AG04450 (cell line): ENCODE data around the gene TP53AIP1. TPM values are rescaled to one million over a fixed set of nuclear protein-coding genes. Genes with fewer than 3 reads are reported as not detected.

ENCODE experiments used
- CTCF ChIA-PET: fragments of 300-600, 350-600 bp; formaldehyde crosslinking; extraction: SDS; loops from one replicate; lab custom pipeline; 2022; ENCODE audit warnings: antibody characterized with exemption, inconsistent platforms; lab: Charles Lee
- POLR2A ChIA-PET: fragments of 350-600 bp; formaldehyde crosslinking; extraction: SDS; loops from one replicate; lab custom pipeline; 2021; ENCODE audit warnings: antibody characterized with exemption, inconsistent platforms; lab: Yijun Ruan, JAX
- DNase-seq: peaks from one replicate; pipeline ENCODE4 v3.0.0-alpha.2; 2011; ENCODE audit warnings: low read depth, low spot score
- H3K27ac ChIP-seq: one replicate; pipeline ENCODE4 v1.5.1; 2012; ENCODE audit warnings: low read depth, low read length, control low read depth
- H3K27me3 ChIP-seq: one replicate; pipeline ENCODE4 v1.6.0; 2012; ENCODE audit warnings: low read length; ENCODE audit not compliant: control insufficient read depth, insufficient read depth
- H3K4me3 ChIP-seq: 2 replicates; pipeline ENCODE4 v1.5.1; 2011; ENCODE audit warnings: mild to moderate bottlenecking, low read depth, low read length, control low read depth
- H3K9me3 ChIP-seq: 2 replicates; pipeline ENCODE4 v1.5.1; 2012; ENCODE audit warnings: low read length; ENCODE audit not compliant: control insufficient read depth, insufficient read depth
- CTCF ChIP-seq: IDR thresholded peaks from 2 replicates; pipeline ENCODE4 v1.5.1; 2011; ENCODE audit warnings: low read depth, low read length, control low read depth, inconsistent platforms
- polyA plus RNA-seq: library from polyadenylated mRNA; depleted of rRNA; stranded (reverse); fragments of >200 nt; gene quantifications from 2 replicates; pipeline ENCODE4 v1.2.3, GENCODE V29; 2011

The TP53AIP1 gene
- polyA plus RNA-seq, 1 experiment = not detected

- peaks cover 2% of the 10 kb centered on the region for H3K27me3 ChIP-seq
- H3K9me3 ChIP-seq = no peaks in the 10 kb centered on the region
- POLR2A ChIA-PET = no interaction called here
- DNase-seq = no peak
- H3K27ac ChIP-seq = no peak overlapping the region
- no peak overlapping the region for H3K4me3 ChIP-seq
- CTCF ChIA-PET = interaction anchor here (0.9 to 7.6 kb wide), 4 partner anchors 7 to 63 kb away, joined by 3 to 59 read pairs (median 8); no protein-coding TSS in a partner anchor
- TF ChIP-seq CTCF = peak; percentile 30; the same call in 1 of the 2 replicates
These were observed 5.9 kb upstream of the TP53AIP1 start for GRCh38 chr11:128948583-128948982.

GRCh38 chr11:128947773-128948172 lies 5.1 kb upstream of the TP53AIP1 start:
- H3K4me3 ChIP-seq = no peak overlapping the region
- H3K9me3 ChIP-seq = peaks cover 3% of the 10 kb centered on the region; the same call in 1 of the 2 replicates
- TF ChIP-seq CTCF = no peak
- DNase-seq = no peak
- ChIA-PET CTCF (interaction anchor here (1.7 to 7.6 kb wide), 3 partner anchors 8 to 63 kb away, joined by 3 to 59 read pairs (median 12); no protein-coding TSS in a partner anchor), POLR2A (no interaction called here)
- H3K27ac ChIP-seq = no peak overlapping the region
- H3K27me3 ChIP-seq = peaks cover 5% of the 10 kb centered on the region

- Histone ChIP-seq H3K4me3 (no peak overlapping the region), H3K27ac (no peak overlapping the region), H3K27me3 (peaks cover 10% of the 10 kb centered on the region), H3K9me3 (peaks cover 4% of the 10 kb centered on the region; the same call in 1 of the 2 replicates)
- no peak for DNase-seq
- TF ChIP-seq CTCF = no peak
- ChIA-PET POLR2A (no interaction called here), CTCF (interaction anchor here (2.5 to 7.6 kb wide), 2 partner anchors 9 to 61 kb away, joined by 12 to 59 read pairs; no protein-coding TSS in a partner anchor)
These were observed 4.0 kb upstream of the TP53AIP1 start for GRCh38 chr11:128946648-128947047.

- POLR2A ChIA-PET = no interaction called here
- CTCF ChIA-PET = interaction anchor here (1.6 to 7.6 kb wide), 3 partner anchors 13 to 58 kb away, joined by 5 to 59 read pairs (median 6); no protein-coding TSS in a partner anchor
- no peak overlapping the region for H3K27ac ChIP-seq
- no peak for TF ChIP-seq CTCF
- peaks cover 4% of the 10 kb centered on the region; the same call in 1 of the 2 replicates for H3K9me3 ChIP-seq
- peaks cover 31% of the 10 kb centered on the region for H3K27me3 ChIP-seq
- no peak overlapping the region for H3K4me3 ChIP-seq
- no peak for DNase-seq
These were observed 831 bp upstream of the TP53AIP1 start for GRCh38 chr11:128943428-128943976.

GRCh38 chr11:128942272-128942612 lies 429 bp downstream of the TP53AIP1 start:
- no peak overlapping the region for H3K27ac ChIP-seq
- TF ChIP-seq CTCF = no peak
- peaks cover 39% of the 10 kb centered on the region for H3K27me3 ChIP-seq
- ChIA-PET CTCF (interaction anchor here (1.6 kb wide), 1 partner anchor 14 kb away, joined by 6 read pairs; no protein-coding TSS in a partner anchor), POLR2A (interaction anchor here (0.6 kb wide), 1 partner anchor 13 kb away, joined by 8 read pairs; no protein-coding TSS in a partner anchor)
- no peak overlapping the region for H3K4me3 ChIP-seq
- peaks cover 4% of the 10 kb centered on the region; the same call in 1 of the 2 replicates for H3K9me3 ChIP-seq
- DNase-seq = no peak
